Activated naive CD8-positive, alpha-beta T cell treated with anti-CD3 and anti-CD28 coated beads, Interleukin-2, amount 10 ng/mL, durations not matched to agents 7 days and 5 days (primary cell): ENCODE data around the gene FGGY. TPM values are rescaled to one million over a fixed set of nuclear protein-coding genes. Genes with fewer than 3 reads are reported as not detected.
"Not testable (repeated sequence)": the region's sequence is repeated elsewhere in the genome, so short reads cannot be mapped to it uniquely, and the experiment has no call there.

Source experiments
- ATAC-seq: fragments of 150-1000 bp; cut with Tn5 transposase; one replicate; pipeline ENCODE4 v1.10.0; 2021; ENCODE audit warnings: low read depth, moderate library complexity
- POLR2A ChIA-PET: fragments of 350-600 bp; sonication (Branson Sonifier 250); formaldehyde crosslinking; loops from one replicate; lab custom pipeline; 2021; ENCODE audit warnings: antibody characterized with exemption; lab: Charles Lee
- DNase-seq: peaks from one replicate; pipeline ENCODE4 v3.0.0; 2021
- H3K27ac Mint-ChIP-seq: one replicate; pipeline ENCODE4 v1.8.0; 2022; ENCODE audit warnings: mild to moderate bottlenecking, mixed read lengths
- H3K27me3 Mint-ChIP-seq: one replicate; pipeline ENCODE4 v1.8.0; 2022; ENCODE audit warnings: mild to moderate bottlenecking, moderate library complexity, mixed read lengths
- H3K36me3 Mint-ChIP-seq: one replicate; pipeline ENCODE4 v1.8.0; 2021; ENCODE audit warnings: mild to moderate bottlenecking, mixed read lengths
- H3K4me1 Mint-ChIP-seq: one replicate; pipeline ENCODE4 v1.8.0; 2021; ENCODE audit warnings: mixed read lengths
- H3K4me3 Mint-ChIP-seq: one replicate; pipeline ENCODE4 v1.8.0; 2022; ENCODE audit warnings: mild to moderate bottlenecking, moderate library complexity, mixed read lengths
- H3K9me3 Mint-ChIP-seq: one replicate; pipeline ENCODE4 v1.8.0; 2021; ENCODE audit warnings: mixed read lengths
- total RNA-seq, 2 experiments: library from RNA; stranded (reverse); gene quantifications; one replicate each; pipeline ENCODE4 v1.2.3, GENCODE V29; 2021

FGGY gene
- total RNA-seq, 2 experiments from 2014 or later, result 10.1 to 11.7 TPM

DNA sequence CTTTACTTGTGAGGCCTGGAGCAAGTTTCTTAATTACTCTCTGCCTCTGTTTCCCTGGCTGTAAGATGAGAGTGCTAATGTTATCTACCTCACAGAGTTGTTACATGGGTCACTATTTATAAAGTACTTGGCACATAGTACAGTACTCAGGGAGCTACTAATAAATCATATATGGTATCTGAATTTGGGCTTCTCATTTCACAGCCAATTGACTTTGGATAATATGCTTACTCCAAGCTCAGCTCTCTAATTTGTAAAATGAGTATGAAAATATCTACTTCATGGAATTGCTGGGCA, 409.4 kb downstream of the FGGY start:
- H3K9me3 Mint-ChIP-seq, result peaks cover 3% of the 10 kb centered on the region
- POLR2A ChIA-PET, result no interaction called here
- H3K4me1 Mint-ChIP-seq, result no peaks in the 10 kb centered on the region
- peaks cover 3% of the 10 kb centered on the region for H3K27me3 Mint-ChIP-seq
- H3K27ac Mint-ChIP-seq, result no peak overlapping the region
- no peak for ATAC-seq
- DNase-seq, result no peak
- H3K36me3 Mint-ChIP-seq, result peaks cover 4% of the 10 kb centered on the region
- H3K4me3 Mint-ChIP-seq, result no peak overlapping the region

DNA sequence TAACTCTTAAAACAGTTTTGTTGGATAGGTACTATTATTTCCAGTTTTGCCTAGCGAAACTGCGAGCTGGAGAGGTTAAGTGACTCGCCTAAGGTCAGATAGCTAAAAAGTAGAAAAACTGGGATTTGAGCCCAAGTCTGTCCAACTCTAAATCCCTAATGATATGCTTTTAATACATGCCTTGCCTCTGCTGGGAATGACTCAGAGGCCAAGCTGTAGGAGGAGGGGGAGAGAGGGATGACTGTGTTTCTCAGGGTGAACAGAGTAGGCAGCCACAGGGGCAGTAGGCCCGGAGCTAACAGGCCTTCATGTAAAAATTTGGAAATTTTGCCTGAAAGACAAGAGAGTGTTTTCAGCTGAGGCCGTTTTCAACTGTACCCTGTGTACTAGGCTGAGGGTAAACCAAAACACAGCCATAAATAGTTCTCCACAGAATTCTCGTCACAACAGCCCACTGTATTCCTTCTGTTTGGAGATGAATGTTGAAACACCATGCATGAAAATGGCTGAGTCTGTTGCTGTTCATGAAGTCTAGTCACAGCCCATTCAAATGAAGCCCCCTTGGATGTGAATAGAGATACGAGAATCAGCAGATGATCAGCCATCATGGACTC, 410.4 kb downstream of the FGGY start:
- DNase-seq (no peak), ATAC-seq (no peak)
- Mint-ChIP-seq H3K9me3 (peaks cover 5% of the 10 kb centered on the region), H3K27me3 (peaks cover 3% of the 10 kb centered on the region), H3K36me3 (peaks cover 4% of the 10 kb centered on the region), H3K4me3 (no peak overlapping the region), H3K4me1 (no peaks in the 10 kb centered on the region), H3K27ac (no peak overlapping the region)
- POLR2A ChIA-PET, result no interaction called here

DNA sequence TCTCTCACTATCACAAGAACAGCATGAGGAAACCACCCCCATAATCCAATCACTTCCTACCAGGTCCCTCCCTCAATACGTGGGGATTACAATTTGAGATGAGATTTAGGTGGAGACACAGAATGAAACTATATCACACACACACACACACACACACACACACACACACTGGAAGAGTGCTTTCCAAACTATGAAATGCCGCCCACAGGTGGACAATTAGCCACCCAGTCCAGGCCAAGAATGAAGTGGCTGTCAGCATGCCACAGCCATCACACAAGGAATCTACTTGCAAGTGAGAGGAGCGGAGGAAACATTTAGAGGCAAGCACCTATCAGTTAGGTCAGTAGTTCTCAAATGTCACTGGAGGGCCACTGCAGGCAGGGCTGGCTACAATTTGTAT, 412.4 kb downstream of the FGGY start:
- Mint-ChIP-seq H3K36me3 (peaks cover 4% of the 10 kb centered on the region), H3K9me3 (peaks cover 5% of the 10 kb centered on the region), H3K4me3 (no peak overlapping the region), H3K27ac (no peak overlapping the region), H3K27me3 (peaks cover 3% of the 10 kb centered on the region), H3K4me1 (no peaks in the 10 kb centered on the region)
- POLR2A ChIA-PET, result no interaction called here
- no peak for DNase-seq
- no peak for ATAC-seq

DNA sequence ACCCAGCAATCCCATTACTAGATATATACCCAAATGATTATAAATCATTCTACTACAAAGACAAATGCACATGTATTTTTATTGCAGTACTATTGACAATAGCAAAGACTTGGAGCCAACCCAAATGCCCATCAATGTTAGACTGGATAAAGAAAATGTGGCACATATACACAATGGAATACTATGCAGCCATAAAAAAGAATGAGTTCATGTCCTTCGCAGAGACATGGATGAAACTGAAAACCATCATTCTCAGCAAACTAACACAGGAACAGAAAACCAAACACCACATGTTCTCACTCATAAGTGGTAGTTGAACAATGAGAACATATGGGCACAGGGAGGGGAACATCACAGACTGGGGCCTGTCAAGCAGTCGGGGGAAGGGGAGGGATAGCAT, 414.0 kb downstream of the FGGY start:
- H3K27me3 Mint-ChIP-seq, DNase-seq, ATAC-seq, H3K27ac Mint-ChIP-seq, H3K4me3 Mint-ChIP-seq, H3K4me1 Mint-ChIP-seq, H3K9me3 Mint-ChIP-seq, POLR2A ChIA-PET, H3K36me3 Mint-ChIP-seq: not testable (repeated sequence)

DNA sequence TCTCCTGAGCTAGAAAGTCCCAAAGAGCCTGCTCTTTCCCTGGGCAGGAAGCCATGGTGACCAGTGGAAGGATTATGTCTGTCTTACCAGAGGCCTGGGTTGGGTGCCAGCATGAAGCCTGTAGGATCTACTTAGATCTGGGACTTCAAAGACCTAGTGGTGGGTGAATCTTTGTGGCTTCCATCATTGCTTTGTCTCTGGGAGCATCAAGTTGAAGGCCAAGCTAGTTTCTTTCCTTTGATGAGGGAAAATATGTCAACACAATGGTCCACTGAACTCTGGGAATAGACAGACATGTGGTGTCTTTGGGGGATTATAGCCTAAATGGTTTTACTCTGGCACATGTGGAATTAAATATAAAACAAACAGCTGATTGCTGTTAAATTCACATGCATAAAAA, 417.3 kb downstream of the FGGY start:
- ATAC-seq, result no peak
- H3K4me1 Mint-ChIP-seq, result no peaks in the 10 kb centered on the region
- H3K36me3 Mint-ChIP-seq, result no peaks in the 10 kb centered on the region
- DNase-seq, result no peak
- H3K4me3 Mint-ChIP-seq, result no peak overlapping the region
- no peak overlapping the region for H3K27ac Mint-ChIP-seq
- H3K27me3 Mint-ChIP-seq, result no peaks in the 10 kb centered on the region
- peaks cover 5% of the 10 kb centered on the region for H3K9me3 Mint-ChIP-seq
- POLR2A ChIA-PET, result no interaction called here

DNA sequence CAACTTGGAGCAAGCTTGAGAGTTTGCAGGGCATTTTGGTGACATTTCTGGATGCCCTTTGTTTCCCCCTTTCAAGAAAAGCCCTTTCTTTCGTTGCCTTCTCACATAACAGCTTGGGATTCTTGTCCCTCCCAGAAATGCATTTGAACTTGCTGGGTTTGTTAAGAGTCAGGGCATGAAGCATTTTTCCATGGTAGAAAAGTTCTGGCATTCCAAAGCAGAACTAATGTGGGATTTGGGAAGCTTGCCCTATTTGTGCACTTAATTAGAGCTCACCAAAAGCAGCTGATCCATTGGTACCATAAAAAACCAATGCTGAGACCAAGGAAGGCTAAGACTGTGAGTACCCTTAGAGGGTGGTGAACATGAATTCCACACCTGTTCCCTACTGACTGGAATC, 418.1 kb downstream of the FGGY start:
- no peak for DNase-seq
- peaks cover 3% of the 10 kb centered on the region for H3K9me3 Mint-ChIP-seq
- POLR2A ChIA-PET, result no interaction called here
- H3K4me1 Mint-ChIP-seq, result no peaks in the 10 kb centered on the region
- H3K27me3 Mint-ChIP-seq, result no peaks in the 10 kb centered on the region
- no peak overlapping the region for H3K27ac Mint-ChIP-seq
- H3K4me3 Mint-ChIP-seq, result no peak overlapping the region
- no peak for ATAC-seq
- H3K36me3 Mint-ChIP-seq, result no peaks in the 10 kb centered on the region

DNA sequence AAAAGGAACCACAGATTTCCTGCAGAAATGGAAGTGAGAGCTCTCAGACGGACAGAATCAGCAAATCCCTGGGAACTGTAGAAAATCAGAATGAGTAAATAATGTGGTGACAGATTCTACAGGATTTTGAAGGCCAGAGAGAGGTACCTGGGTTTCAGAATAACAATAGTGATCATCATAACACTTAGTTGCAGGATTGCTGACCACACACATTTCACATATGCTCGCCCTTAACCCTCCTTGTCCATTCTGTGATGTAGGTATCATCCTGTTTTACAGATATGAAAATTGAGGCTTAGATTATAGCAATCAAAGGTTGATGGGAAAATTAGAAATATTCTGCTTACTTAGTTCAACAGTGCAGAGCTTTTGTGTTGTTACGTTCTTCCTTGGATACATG, 419.9 kb downstream of the FGGY start:
- H3K4me3 Mint-ChIP-seq, result no peak overlapping the region
- H3K36me3 Mint-ChIP-seq, result no peaks in the 10 kb centered on the region
- H3K27me3 Mint-ChIP-seq, result no peaks in the 10 kb centered on the region
- H3K4me1 Mint-ChIP-seq, result no peaks in the 10 kb centered on the region
- POLR2A ChIA-PET, result no interaction called here
- DNase-seq (no peak), ATAC-seq (no peak)
- H3K9me3 Mint-ChIP-seq, result no peaks in the 10 kb centered on the region
- H3K27ac Mint-ChIP-seq, result no peak overlapping the region

DNA sequence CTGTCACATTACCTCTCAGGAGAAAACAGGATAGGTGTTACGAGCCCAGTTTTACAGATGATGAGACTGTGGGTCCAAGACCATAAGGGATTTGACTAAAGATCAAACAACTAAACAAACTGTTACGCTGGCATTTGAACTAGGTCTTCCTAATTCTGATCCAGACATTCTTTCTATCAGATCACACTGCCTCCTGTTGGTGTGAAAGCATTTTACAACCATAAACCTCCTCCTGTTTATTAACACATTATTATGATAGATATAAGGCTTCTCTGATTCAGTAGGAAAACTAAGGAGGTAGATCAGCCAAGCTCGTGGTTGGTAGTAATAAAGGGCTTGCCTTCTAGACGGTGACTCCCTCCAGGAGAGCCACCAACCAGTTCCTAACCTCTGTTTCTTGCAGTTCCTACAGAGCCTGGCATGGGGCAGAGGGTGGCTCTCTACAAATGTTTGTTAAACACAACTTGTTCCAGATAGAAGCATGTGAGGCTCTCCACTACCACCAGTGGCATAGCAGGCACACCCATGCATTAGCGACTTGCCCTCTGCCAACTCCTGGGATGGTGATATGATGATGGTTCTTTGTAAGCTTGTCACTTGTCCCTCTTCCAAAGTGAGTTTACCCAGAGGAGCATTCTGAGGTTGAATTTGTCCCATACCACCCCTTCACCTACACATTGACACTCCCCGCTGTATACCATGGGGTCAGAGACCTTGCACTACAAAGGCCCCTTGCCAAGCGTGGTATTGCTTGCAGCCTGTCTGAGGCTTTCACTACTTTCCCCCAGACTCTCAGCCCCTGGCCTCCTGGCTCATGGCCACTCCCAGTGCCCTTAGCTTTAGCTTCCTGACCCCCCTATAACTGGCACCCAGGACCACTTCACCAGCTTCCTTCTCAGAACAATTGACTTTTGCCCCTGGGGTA, 421.4 kb downstream of the FGGY start:
- no peaks in the 10 kb centered on the region for H3K36me3 Mint-ChIP-seq
- DNase-seq, result no peak
- POLR2A ChIA-PET, result no interaction called here
- H3K4me3 Mint-ChIP-seq, result no peak overlapping the region
- ATAC-seq, result no peak
- H3K27ac Mint-ChIP-seq, result no peak overlapping the region
- no peaks in the 10 kb centered on the region for H3K27me3 Mint-ChIP-seq
- H3K4me1 Mint-ChIP-seq, result no peaks in the 10 kb centered on the region
- H3K9me3 Mint-ChIP-seq, result peaks cover 2% of the 10 kb centered on the region

DNA sequence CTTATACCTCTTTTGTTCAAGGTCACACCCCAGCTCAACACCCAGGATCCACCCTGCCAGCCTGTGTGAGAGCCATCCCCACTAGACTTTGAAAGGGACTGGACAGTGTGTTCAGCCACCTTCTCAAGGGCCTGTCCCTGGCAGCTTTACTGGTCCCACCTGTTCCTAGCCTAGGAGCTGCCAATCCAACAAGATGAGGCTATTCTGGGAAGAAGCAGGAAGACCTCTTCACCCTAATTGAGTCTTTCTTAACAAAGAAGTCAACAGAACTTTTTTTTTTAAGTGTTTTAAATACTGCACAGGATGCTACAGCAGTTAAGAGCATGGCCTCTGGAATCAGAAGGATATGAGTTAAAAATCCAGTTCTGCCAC, 422.1 kb downstream of the FGGY start:
- ATAC-seq, result no peak

DNA sequence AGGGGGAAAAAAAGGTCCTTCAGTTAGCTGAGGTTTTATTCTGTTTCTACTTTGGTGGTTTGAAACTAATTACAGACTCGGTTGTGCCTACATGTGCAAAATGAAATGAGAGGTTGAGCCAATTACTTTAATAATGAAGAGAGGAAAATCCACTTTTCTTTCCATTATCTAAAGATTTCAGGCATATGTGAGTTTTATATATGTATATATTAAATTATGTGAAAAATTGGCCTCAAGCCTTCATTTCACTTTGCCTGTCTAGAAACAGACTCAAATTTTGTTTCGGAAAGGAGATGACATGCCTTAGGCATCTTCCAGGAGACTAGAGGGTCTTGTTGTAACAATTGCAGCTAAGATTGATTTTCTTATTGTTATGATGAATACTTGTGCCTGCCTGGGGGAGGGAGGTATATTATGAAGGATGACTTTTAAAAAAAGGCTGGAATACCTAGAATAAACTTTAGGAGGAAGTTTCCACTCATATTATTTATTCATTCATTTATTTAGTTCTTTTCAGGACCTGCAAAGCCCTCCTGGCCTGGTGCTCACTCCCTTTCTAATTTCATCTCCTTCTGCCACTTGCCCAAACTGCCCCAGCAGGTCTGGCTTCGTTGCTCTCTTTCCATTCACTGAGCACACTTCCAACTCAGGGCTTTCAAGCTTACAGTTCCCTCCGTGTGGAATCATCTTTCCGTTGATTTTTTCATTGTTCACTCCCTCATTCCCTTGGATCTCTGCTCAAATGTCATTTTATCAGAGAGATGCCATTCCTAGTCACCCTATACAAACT, 423.6 kb downstream of the FGGY start:
- ATAC-seq (no peak), DNase-seq (no peak)
- Mint-ChIP-seq H3K27me3 (no peaks in the 10 kb centered on the region), H3K4me1 (no peaks in the 10 kb centered on the region), H3K27ac (no peak overlapping the region), H3K36me3 (no peaks in the 10 kb centered on the region), H3K4me3 (no peak overlapping the region), H3K9me3 (peaks cover 2% of the 10 kb centered on the region)
- POLR2A ChIA-PET, result no interaction called here

More for the DNA sequence above, 422.1 kb downstream of the FGGY start:
- Mint-ChIP-seq H3K9me3 (peaks cover 2% of the 10 kb centered on the region), H3K4me1 (no peaks in the 10 kb centered on the region), H3K27me3 (no peaks in the 10 kb centered on the region), H3K36me3 (no peaks in the 10 kb centered on the region), H3K27ac (no peak overlapping the region), H3K4me3 (no peak overlapping the region)
- POLR2A ChIA-PET, result no interaction called here
- DNase-seq, result no peak

DNA sequence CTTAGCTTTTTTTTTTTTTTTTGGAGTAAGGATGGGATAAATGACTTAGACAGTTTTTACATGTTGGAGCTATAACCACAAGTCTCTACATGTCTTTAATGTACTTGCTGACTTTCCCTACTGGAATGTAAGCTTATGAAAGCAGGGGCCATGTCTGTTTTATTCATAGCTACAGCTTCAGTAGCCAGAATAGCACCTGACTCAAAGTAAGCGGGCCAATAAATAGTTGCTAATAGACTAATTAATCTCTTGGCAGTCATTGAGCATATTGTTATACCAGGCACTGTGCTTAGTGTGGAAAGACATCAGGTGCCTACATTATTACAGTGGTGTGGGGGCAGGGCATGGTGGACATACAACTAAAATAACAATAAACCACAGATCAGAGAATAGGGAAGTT, 433.4 kb downstream of the FGGY start:
- no peaks in the 10 kb centered on the region for H3K36me3 Mint-ChIP-seq
- H3K27me3 Mint-ChIP-seq, result no peaks in the 10 kb centered on the region
- ATAC-seq (no peak), DNase-seq (no peak)
- POLR2A ChIA-PET, result no interaction called here
- H3K9me3 Mint-ChIP-seq, result peaks cover 1% of the 10 kb centered on the region
- no peak overlapping the region for H3K27ac Mint-ChIP-seq
- peaks cover 18% of the 10 kb centered on the region for H3K4me1 Mint-ChIP-seq
- no peak overlapping the region for H3K4me3 Mint-ChIP-seq

DNA sequence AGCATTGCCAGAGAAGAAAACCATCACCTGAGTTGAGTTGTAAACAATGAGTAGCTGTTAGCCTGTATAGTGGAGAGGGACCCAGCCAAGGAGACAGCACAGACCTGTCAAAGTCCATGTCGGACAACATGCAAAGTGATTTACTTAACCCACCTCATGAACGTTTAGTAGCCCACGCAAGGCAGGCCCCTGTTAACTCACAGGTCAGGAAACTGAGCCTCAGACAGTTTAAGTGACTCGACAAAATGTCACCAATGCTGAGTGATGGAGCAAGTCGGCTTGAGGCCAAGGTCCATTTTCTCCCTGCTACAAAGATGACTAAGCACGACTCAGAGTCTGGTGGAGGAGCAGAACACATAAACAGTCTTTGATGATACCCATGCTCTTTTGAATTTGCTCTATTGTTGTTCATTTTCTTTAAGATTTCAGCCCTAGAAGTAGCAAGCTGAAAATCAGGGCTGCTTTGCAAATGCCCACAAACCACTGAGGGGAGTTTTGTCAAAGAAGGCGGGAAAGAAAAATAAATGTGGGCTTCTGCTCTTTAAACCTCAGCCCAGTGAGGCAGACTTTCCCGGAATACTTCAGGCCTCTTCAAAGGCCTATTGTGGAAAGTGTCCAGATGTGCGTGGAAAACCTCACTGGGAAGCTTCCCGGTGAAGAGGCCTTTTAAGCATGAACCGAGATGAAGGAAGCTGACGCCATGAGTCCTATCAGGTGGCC, 434.0 kb downstream of the FGGY start:
- DNase-seq (no peak), ATAC-seq (no peak)
- Mint-ChIP-seq H3K9me3 (peaks cover 3% of the 10 kb centered on the region), H3K27ac (no peak overlapping the region), H3K4me1 (peaks cover 18% of the 10 kb centered on the region), H3K4me3 (peak overlapping the region; percentile 40), H3K27me3 (no peaks in the 10 kb centered on the region), H3K36me3 (no peaks in the 10 kb centered on the region)
- POLR2A ChIA-PET, result no interaction called here

DNA sequence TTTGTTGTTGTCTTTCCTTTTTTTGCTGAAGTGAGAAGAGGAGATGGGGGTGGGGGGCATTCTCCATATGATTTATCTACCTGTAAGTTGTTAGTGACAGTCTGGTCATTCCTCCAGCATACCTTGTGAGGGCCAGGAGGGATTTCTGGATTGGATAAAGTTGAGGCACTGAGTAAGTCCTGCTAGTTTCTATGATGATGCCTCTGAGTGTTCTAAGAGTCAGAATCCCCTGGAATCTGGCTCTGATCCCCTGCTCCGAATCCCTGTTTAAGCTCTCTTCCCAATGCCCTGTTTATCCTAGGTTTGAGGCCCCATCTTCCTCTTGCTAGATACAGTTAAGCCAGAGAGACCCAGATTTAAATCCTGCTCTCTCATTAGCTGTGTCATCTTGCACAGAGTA, 434.7 kb downstream of the FGGY start:
- Mint-ChIP-seq H3K4me1 (peaks cover 18% of the 10 kb centered on the region), H3K27ac (no peak overlapping the region), H3K27me3 (no peaks in the 10 kb centered on the region), H3K9me3 (peaks cover 9% of the 10 kb centered on the region), H3K36me3 (peaks cover 7% of the 10 kb centered on the region), H3K4me3 (peak overlapping the region; percentile 5)
- ATAC-seq, result no peak
- POLR2A ChIA-PET, result no interaction called here
- no peak for DNase-seq
